Ishikawa (cell line): ENCODE measurements around the gene STAMBP.

Source experiments
- CREB1 ChIP-seq: IDR thresholded peaks from 2 replicates; pipeline ENCODE4 v1.6.1; 2012; ENCODE audit warnings: low read depth
- FOXM1 ChIP-seq: IDR thresholded peaks from 2 replicates; pipeline ENCODE4 v1.6.1; 2012; ENCODE audit warnings: low read depth, borderline replicate concordance
- TF ChIP-seq, protein P1 (sequence below): IDR thresholded peaks from 2 replicates; pipeline ENCODE4 v1.6.1; 2012; ENCODE audit warnings: low read depth, mild to moderate bottlenecking
- TF ChIP-seq, protein P2 (sequence below): IDR thresholded peaks from 2 replicates; pipeline ENCODE4 v1.6.1; 2012

- TF ChIP-seq, protein P1, sequence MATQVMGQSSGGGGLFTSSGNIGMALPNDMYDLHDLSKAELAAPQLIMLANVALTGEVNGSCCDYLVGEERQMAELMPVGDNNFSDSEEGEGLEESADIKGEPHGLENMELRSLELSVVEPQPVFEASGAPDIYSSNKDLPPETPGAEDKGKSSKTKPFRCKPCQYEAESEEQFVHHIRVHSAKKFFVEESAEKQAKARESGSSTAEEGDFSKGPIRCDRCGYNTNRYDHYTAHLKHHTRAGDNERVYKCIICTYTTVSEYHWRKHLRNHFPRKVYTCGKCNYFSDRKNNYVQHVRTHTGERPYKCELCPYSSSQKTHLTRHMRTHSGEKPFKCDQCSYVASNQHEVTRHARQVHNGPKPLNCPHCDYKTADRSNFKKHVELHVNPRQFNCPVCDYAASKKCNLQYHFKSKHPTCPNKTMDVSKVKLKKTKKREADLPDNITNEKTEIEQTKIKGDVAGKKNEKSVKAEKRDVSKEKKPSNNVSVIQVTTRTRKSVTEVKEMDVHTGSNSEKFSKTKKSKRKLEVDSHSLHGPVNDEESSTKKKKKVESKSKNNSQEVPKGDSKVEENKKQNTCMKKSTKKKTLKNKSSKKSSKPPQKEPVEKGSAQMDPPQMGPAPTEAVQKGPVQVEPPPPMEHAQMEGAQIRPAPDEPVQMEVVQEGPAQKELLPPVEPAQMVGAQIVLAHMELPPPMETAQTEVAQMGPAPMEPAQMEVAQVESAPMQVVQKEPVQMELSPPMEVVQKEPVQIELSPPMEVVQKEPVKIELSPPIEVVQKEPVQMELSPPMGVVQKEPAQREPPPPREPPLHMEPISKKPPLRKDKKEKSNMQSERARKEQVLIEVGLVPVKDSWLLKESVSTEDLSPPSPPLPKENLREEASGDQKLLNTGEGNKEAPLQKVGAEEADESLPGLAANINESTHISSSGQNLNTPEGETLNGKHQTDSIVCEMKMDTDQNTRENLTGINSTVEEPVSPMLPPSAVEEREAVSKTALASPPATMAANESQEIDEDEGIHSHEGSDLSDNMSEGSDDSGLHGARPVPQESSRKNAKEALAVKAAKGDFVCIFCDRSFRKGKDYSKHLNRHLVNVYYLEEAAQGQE, result no peak
- TF ChIP-seq CREB1, result no peak
- TF ChIP-seq, protein P2, sequence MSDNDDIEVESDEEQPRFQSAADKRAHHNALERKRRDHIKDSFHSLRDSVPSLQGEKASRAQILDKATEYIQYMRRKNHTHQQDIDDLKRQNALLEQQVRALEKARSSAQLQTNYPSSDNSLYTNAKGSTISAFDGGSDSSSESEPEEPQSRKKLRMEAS, result no peak
- no peak for TF ChIP-seq FOXM1
Observed at GRCh38 chr2:73839653-73840411, 11.1 kb downstream of the STAMBP start.
